IPS DF 6.9 (cell line): Measurements from ENCODE around the gene MTHFSD.

ENCODE experiments used
- DNase-seq: peaks from one replicate; pipeline ENCODE4 v3.0.0-alpha.2; 2013; ENCODE audit warnings: low read depth, low spot score
- H3K27ac ChIP-seq: one replicate; pipeline ENCODE4 v1.5.1; 2013; ENCODE audit warnings: low read length, control low read depth
- H3K27me3 ChIP-seq: 2 replicates; pipeline ENCODE4 v1.6.1; 2013; ENCODE audit warnings: mild to moderate bottlenecking, low read length; ENCODE audit not compliant: control insufficient read depth, insufficient read depth
- H3K36me3 ChIP-seq: 2 replicates; pipeline ENCODE4 v1.6.1; 2013; ENCODE audit warnings: low read length; ENCODE audit not compliant: control insufficient read depth, insufficient read depth
- H3K4me1 ChIP-seq: 2 replicates; pipeline ENCODE4 v1.6.1; 2013; ENCODE audit warnings: low read length; ENCODE audit not compliant: control insufficient read depth, insufficient read depth
- H3K4me3 ChIP-seq: 2 replicates; pipeline ENCODE4 v1.5.1; 2013; ENCODE audit warnings: mild to moderate bottlenecking, low read length
- H3K9me3 ChIP-seq: 2 replicates; pipeline ENCODE4 v1.6.1; 2013; ENCODE audit warnings: low read length, inconsistent platforms; ENCODE audit not compliant: control insufficient read depth, insufficient read depth
- WGBS: extraction: QIAGEN DNeasy Blood & Tissue Kit; methylation state at CpG from one replicate; pipeline ENCODE4 v1.1.7; 2013; ENCODE audit warnings: mixed read lengths, missing lambda C conversion rate; ENCODE audit not compliant: insufficient read length, insufficient coverage; 5-methylcytosine and 5-hydroxymethylcytosine counted together

Gene MTHFSD

DNA sequence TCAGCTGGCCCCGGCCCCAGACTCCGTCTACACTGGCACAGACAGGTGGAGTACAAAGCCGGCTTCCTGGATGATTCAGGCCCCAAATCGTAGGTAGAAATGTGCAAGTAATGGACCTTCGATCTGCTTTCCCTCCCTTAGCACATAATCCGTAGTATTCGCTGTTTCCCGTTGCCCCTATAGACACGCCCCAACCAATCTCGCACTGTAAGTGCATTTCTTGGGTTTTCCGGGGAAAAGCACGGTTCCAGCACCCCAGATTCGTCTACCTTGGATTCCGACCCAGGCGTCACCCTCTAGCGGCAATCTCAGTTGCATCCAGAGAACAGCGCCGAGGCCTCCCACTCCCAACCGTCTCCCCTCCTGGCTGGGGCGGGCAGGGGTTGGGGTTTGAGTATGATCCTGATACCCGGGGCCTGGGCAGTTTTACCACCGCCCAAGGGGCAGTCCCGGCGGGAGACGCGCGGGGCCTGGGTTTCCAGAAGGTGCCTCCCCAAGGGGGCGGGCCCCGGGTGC is 56.8 kb downstream of the MTHFSD start:
- Histone ChIP-seq H3K4me3 (no peak overlapping the region), H3K36me3 (no peaks in the 10 kb centered on the region), H3K27me3 (peaks cover 96% of the 10 kb centered on the region), H3K27ac (no peak overlapping the region), H3K9me3 (no peaks in the 10 kb centered on the region), H3K4me1 (no peaks in the 10 kb centered on the region)
- WGBS, result no CpG with 5 or more reads among the region's 29 CpGs
- DNase-seq, result no peak

DNA sequence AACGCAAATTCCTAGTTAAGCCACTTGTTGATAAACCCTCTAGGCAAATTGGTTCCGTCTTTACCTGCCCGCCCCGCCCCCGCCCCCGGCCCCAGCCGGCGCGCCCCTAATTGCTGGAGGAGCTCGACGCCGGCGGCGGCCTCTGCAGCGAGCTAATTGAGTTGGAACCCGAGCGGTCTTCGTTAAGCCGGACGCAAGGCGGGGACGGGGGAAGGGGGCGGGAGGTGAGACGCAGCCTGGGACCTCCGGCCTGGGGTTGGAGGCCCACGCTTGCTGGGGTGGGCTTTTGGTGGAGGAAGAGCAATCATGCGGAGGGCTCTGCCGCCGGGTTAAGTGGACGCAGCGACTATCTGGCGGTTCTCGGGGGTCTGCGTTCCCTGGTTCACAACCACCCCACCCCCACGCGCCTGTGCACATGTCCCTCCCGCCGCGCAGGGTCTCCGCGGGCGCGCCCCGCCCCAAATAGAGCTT is 57.4 kb downstream of the MTHFSD start:
- no peaks in the 10 kb centered on the region for H3K36me3 ChIP-seq
- WGBS, result no CpG with 5 or more reads among the region's 44 CpGs
- no peaks in the 10 kb centered on the region for H3K4me1 ChIP-seq
- no peak overlapping the region for H3K27ac ChIP-seq
- H3K27me3 ChIP-seq, result peaks cover 96% of the 10 kb centered on the region
- no peaks in the 10 kb centered on the region for H3K9me3 ChIP-seq
- no peak overlapping the region for H3K4me3 ChIP-seq
- no peak for DNase-seq

DNA sequence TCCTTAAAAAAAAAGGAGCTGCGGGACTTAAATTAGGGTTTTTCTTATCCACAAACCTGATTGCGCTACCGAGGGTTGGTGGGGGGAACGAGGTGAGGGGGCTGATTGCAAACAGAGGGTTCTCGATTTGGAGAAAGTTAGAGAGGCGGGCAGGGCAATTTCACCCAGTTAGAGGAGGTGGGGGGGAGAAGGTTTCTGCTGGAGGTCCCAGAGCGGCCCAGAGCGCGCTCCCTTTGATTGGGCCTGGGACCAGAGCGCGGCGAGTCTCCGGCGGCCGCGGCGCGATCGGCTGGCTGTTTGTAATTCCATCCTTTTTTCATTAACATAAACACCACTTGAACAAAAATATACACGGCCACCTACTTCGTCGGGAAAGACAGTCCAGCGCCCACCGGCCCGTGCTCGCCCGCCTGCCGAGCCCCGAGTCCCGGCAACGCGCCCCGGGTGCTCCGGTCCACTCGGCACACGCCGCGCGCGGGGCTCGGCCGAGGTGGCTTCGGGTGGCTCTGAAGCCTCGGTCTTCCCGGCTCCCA is 58.0 kb downstream of the MTHFSD start:
- H3K27ac ChIP-seq, result no peak overlapping the region
- no peaks in the 10 kb centered on the region for H3K9me3 ChIP-seq
- H3K4me3 ChIP-seq, result no peak overlapping the region
- no peaks in the 10 kb centered on the region for H3K36me3 ChIP-seq
- WGBS, result no CpG with 5 or more reads among the region's 45 CpGs
- H3K27me3 ChIP-seq, result peaks cover 96% of the 10 kb centered on the region
- no peak for DNase-seq
- H3K4me1 ChIP-seq, result no peaks in the 10 kb centered on the region

DNA sequence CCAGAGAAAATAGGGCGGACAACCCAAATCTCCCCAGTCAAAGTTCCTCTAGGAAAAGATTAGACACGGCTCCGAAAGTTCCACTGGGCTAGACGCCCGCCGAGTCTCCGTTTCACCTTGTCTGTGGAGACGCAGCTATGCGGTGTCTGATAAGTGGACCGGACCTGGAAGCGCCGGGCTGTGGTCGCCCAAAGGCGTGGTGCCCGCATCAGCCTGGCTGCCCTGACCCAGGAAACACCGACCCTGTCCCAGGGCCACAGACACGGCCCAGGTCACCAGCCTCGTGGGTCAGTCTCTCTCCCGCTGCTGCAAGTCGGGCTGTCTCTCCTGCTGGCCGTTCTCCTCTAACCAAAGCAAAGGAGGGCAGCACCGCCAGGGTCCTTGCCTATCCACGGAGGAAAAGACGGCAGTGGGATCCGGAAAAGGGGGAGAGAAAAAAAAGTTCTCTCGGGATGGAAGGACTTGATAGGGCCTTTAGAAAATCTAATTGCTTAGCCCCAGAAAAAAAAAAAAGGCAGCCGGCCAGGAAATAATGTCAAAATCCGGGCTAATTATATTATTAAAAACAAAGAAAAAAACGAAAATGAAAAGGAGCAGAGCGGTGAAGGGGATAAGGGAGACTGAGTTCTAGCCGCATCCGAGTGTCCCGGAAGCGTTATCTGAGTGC is 58.6 kb downstream of the MTHFSD start:
- peaks cover 96% of the 10 kb centered on the region for H3K27me3 ChIP-seq
- no peaks in the 10 kb centered on the region for H3K36me3 ChIP-seq
- no peak for DNase-seq
- no CpG with 5 or more reads among the region's 34 CpGs for WGBS
- no peak overlapping the region for H3K4me3 ChIP-seq
- H3K9me3 ChIP-seq, result no peaks in the 10 kb centered on the region
- no peak overlapping the region for H3K27ac ChIP-seq
- H3K4me1 ChIP-seq, result no peaks in the 10 kb centered on the region

DNA sequence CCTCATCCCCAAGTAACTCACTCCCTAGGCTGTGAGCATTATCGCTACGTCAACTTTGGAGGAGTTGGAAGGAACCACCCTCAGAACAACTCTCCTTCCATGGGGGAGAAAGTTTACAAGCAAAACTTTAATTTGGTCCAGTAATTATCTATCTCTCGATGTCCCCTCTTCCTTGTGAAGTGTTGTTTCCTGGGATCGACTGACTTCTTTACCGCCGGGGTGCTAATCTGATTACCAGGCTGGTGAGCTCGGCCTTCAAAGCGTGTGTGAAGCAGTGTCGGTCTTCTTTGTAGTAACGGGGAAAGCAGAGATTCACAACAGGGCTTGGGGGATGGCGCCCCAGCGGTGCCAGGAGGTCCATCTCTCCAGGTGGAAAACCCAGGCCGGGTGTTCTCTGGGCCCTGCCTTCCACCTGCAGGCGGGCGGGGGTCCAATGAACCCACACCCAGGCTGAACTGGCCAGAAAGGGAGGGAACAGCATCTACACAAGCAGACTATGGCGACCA is 59.2 kb downstream of the MTHFSD start:
- Histone ChIP-seq H3K27ac (no peak overlapping the region), H3K4me3 (no peak overlapping the region), H3K4me1 (no peaks in the 10 kb centered on the region), H3K27me3 (peaks cover 93% of the 10 kb centered on the region), H3K9me3 (no peaks in the 10 kb centered on the region), H3K36me3 (no peaks in the 10 kb centered on the region)
- no CpG with 5 or more reads among the region's 16 CpGs for WGBS
- no peak for DNase-seq

DNA sequence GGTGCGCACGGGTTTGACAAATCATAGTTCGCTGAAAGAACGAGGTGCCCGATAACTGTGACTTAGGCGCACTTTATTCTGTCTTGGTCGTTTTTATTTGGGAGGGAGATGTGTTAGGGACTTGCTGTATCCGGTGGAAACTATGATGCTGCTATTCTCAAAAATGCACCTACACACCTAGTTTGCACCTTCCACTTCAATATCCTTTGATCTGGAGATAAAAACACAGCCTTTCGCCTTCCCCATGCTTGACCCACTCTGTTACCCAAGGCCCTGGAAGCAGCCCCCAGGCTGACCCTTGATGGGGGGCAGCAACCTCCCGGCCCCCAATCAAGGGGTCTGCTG is 59.7 kb downstream of the MTHFSD start:
- Histone ChIP-seq H3K9me3 (no peaks in the 10 kb centered on the region), H3K4me1 (no peaks in the 10 kb centered on the region), H3K36me3 (no peaks in the 10 kb centered on the region), H3K4me3 (no peak overlapping the region), H3K27me3 (peaks cover 88% of the 10 kb centered on the region), H3K27ac (no peak overlapping the region)
- WGBS, result no CpG with 5 or more reads among the region's 10 CpGs
- DNase-seq, result no peak

DNA sequence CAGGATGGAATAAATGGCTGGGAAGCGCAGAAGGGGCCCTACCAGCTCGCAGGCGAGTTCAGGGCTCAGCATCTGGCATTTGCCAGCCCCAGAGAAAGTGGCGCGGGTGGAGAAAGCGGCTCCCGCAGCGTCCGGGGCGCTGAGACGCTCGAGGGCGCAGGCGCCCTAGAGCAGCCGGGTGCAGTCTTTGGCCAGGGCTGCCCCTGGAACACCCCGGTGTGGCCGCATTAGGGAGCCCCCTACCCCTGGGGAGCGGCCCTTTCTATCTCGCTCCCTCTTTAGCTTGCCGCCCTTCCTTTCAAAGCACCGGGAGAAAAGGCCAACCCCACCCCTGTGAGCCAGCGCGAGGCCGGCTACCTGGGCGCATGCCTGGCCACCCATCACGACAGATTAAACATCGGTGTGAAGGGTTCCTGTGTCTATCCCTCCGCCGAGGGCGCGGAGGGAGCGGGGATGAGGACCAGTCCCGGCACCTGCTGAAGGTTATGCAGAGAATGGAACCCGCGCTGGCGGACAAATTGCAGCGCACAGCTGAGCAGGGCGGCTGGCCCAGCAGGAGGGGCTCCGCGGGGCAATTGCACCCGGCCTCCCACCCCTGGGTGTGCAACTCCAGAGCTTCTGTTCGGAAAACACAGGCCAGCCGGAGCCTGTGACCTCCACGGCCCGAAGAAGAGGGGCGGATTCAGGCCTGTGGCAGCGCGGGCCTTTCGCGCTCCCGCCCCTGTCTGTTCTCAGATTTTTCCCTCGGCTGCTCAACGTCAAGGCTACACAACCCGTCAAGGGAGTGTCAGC is 60.3 kb downstream of the MTHFSD start:
- no peaks in the 10 kb centered on the region for H3K36me3 ChIP-seq
- DNase-seq, result no peak
- no peak overlapping the region for H3K27ac ChIP-seq
- no CpG with 5 or more reads among the region's 54 CpGs for WGBS
- no peaks in the 10 kb centered on the region for H3K4me1 ChIP-seq
- no peak overlapping the region for H3K4me3 ChIP-seq
- H3K27me3 ChIP-seq, result peaks cover 84% of the 10 kb centered on the region
- no peaks in the 10 kb centered on the region for H3K9me3 ChIP-seq

DNA sequence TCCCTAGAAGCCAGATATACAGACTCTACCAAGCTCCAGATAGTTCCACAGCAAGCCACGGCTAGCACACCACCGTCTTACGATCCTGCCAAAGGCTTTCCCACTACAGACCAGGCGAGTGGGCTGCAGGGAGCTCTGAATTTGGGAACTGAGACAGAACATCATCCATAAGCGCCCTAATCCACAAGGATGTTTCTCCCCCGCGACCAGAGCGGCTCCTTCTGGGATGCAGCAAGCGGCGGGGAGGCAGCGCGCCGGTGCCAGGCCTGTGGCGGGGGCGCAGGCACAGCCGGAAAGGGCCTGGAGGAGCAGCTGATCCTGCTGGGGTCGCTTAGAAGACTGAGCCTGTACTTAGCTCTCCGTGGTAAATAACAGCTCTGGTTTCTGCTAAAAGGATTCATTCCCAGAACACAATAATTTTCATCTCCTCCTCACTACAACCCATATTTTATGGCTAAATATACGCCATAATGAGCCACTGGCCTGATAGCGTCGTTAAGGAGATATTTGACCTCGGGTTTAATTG is 60.9 kb downstream of the MTHFSD start:
- Histone ChIP-seq H3K9me3 (no peaks in the 10 kb centered on the region), H3K27me3 (peaks cover 79% of the 10 kb centered on the region), H3K27ac (no peak overlapping the region), H3K4me1 (no peaks in the 10 kb centered on the region), H3K4me3 (no peak overlapping the region), H3K36me3 (no peaks in the 10 kb centered on the region)
- DNase-seq, result no peak
- WGBS, result no CpG with 5 or more reads among the region's 22 CpGs

DNA sequence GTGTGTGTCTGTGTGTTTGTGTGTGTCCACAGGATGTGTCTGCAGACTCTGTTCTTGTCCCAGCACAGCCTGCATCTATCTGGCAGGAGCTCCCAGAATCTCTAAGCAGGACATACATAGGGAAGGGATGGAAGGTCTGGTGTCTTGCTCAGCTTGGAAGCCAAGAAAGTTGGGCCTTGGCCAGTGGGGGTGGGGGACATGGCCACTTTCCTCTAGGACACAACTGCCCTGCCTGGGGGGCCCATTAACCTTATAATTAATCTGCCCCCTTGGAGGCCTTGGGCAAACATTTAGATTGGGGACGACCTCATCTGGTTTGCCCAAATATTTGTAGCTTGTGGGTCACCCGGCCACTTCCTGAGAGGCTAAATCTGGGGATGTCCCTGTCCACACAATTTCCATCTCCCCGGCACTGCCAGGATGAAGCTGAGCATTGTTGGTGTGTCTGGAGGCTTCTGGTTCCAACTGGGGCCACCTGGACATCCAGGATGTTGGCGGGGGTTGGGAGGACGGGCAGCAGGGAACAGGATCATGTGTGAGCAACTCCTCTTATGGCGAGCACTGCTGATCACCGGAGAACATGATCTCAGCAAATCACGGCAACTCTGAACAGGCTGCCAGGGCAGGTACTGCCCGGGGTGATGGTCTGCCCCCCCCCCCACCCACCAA is 61.9 kb downstream of the MTHFSD start:
- Histone ChIP-seq H3K4me1 (no peaks in the 10 kb centered on the region), H3K27ac (no peak overlapping the region), H3K27me3 (peaks cover 69% of the 10 kb centered on the region), H3K36me3 (no peaks in the 10 kb centered on the region), H3K4me3 (no peak overlapping the region), H3K9me3 (no peaks in the 10 kb centered on the region)
- WGBS, result no CpG with 5 or more reads among the region's 9 CpGs
- DNase-seq, result no peak
